Eye (tissue), 1 donor: ENCODE results near the gene MRPL19.
"Not testable (repeated sequence)": the region's sequence is repeated elsewhere in the genome, so short reads cannot be mapped to it uniquely, and the experiment has no call there.

Experiments used
- DNase-seq: peaks from one replicate; pipeline ENCODE4 v3.0.0-alpha.2; 2015

Gene MRPL19

DNA sequence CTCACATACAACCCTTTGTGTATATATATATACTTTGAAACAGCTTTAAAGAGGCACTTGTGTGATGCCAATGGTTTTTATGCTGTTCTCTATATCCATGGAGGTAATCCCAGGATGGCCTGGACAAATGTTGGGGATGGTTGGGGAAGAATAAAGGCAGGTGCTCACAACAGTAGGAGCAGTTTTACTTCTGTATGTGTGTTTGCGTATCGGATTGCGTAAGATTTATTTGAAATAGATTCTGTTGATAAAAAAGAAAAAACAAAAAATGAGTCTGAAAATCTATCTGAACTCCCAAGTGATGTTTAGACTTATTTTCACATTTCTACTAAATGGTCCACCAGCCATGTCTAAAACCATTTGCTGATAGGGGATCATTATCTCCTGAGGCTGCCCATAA, 29.3 kb downstream of the MRPL19 start:
- no peak for DNase-seq

DNA sequence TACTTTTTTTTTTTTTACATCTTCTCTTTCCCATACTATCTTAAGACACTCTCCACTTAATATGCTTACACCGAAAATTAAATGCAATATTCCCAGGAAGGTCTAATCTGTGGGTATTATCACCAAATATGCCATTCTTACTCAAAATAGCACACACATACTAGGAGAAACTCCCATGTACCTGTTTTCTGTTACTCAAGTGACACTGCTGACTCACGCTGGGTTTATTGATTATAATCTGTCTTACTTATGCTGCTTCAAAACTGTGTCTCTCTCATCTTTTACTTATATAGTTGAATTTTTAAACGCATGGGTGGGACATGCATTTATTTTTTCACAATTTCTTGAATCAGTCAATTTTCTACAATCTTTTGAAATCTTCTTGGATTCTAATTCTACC, 29.9 kb downstream of the MRPL19 start:
- DNase-seq: no peak

DNA sequence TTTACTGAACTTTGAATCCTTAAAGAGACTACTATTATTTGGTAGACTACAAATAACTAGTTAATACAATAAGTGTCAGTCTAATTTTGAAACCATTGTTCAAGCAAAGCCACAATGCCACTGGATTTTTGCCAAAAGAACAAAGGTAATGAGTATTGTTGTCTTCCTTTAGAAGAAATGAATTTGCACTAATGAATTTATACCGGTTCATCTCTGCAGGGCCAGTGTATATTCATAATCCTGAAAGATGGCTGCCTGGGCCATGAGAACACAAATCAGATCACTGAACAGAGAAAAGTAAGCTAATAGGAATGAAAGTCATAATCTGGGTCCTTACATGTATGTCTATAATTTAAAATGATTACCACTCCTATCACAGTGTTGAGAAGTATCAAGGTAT, 33.0 kb downstream of the MRPL19 start:
- no peak for DNase-seq

DNA sequence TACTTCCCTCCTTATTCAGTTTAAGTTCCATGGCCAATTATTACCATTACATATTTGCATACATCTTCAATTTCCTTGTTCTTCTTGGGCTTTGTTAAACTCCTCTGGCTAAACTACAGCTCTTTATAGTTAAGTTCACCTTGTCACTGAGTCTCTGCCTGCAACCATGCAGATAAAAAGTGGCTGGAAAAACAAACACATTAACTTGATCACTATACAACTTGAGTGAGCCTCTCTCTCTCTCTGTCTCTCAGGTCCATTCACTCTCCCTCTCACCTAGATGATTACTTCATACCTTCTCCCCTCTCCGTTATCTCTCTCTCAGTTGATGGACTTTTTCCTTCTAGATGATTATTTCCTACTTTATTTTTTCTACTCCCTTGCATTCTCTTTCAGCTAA, 33.8 kb downstream of the MRPL19 start:
- DNase-seq: no peak

DNA sequence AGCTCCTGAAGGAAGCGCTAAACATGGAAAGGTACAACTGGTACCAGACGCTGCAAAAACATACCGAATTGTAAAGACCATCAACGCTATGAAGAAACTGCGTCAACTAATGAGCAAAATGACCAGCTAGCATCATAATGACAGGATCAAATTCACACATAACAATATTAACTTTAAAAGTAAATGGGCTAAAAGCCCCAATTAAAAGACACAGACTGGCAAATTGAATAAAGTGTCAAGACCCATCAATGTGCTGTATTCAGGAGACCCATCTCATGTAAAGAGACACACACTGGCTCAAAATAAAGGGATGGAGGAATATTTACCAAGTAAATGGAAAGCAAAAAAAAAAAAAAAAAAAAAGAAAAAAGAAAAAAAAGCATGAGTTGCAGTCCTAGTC, 36.8 kb downstream of the MRPL19 start:
- not testable (repeated sequence) for DNase-seq

DNA sequence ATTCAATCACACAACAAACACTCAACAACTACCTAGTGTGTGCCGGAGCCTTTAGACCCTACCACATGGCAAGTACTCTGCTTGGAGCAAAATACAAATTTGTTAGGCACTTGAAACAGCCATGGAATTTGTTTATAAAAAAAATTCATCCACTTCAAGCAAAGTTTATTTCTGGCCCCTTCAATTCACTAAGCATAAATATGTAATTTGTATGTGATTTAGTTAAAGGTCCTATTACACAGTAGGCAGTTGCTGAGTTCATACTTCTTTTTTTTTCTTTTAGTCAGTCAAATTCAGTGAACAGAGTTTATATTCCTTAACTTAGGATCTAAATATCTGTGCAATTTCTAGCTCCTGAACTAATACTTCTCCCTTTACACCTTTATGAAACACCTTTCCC, 41.6 kb downstream of the MRPL19 start:
- no peak for DNase-seq

DNA sequence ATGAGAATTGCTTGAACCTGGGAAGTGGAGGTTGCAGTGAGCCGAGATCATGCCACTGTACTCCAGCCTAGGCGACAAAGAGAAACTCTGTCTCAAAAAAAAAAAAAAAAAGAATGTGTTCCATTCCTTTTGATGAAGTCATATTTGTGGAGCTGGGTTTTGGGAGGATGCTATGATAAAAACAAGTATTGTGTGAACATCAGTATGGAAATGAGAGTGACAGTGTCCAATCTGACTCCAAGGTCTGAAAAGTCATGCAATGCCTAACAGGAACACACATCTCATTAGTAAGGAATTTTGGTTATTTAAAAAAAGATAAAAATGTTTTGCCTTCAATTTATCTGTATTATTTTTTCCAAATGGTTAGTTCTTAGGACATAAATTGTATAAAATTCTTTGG, 52.3 kb downstream of the MRPL19 start:
- DNase-seq: no peak

DNA sequence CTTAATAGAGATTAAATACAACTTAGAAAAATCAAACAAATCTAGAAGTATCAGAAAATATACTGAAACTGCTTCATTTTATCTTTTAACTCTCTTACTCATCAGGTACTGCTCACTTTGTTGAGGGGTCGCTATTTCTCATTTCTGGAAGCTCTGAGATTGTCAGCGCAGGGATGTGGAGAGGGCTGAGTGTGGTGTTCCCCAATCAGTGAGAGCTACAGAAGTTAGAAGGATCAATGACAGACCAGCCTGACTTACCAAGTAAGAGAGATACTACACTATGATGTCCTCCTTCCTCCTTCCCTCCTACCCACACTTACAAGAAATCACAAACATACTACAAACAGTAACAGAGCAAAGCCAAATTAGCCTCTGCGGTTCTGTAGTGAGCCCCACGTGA, 56.0 kb downstream of the MRPL19 start:
- DNase-seq: no peak

DNA sequence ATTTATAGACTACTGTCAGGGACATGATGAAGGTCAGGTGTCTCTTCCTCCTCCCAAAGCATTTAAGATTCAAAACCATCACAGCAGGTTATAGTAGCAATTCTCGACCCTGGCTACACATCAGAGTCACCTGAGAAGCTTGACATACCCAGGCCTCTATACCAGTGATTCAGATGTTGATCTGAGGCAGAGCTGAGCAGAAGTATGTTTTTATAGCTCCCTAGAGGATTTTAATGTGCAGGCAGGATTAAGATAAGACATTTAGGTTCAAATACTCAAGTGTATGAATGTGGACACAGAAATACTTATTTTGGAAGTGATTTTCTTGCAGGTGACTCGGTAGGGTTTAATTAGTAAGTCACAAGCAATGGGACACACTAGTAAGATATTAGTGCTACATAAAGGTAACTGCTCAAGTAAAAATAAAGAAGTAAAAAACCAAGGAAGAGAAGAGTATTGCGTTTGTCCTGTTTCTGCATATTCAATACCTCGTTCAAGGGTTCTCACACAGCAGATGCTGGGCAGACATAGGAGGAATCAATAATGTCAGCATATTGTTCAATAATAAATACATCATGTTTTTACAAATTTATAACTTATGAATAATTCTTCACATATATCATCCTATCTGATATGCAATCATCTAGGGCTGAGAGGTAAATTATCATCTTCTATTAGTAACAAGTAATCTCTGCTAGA, 57.2 kb downstream of the MRPL19 start:
- DNase-seq: no peak

DNA sequence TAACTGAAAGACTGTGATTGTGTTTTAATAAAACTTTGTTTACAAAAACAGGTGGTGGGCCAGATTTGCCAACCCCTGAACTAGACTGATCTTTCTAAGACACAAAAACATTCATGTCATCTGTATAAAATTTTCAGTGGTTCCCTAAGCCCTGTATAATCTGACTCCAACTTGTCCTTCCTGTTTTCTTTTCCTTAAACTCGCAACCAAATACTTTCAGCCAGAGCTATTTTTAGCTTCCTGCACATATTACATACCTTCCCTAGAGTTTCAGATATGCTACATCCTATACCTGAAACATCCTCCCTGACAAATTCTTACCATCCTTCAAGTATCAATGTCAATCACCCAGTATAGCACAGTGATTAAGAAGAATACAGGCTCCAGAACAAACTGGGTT, 59.3 kb downstream of the MRPL19 start:
- DNase-seq: no peak

DNA sequence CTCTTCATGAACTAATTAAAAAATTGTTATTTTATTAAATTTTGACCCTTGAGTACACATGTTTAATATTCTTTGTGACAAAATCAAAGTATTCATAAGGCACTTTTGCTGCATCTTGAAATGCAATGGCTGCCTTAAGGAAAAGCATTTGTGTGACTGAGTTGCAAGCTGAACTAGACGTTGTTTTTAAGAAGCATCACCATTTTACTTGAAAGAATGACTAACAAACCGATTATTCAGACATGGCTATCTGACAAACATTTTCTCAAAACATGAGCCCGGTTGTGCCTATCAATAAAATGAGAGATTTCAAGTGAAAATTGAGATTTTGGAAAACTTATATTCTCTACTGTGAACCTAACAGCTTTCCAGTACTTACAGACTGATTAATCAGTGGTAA, 61.3 kb downstream of the MRPL19 start:
- no peak for DNase-seq

DNA sequence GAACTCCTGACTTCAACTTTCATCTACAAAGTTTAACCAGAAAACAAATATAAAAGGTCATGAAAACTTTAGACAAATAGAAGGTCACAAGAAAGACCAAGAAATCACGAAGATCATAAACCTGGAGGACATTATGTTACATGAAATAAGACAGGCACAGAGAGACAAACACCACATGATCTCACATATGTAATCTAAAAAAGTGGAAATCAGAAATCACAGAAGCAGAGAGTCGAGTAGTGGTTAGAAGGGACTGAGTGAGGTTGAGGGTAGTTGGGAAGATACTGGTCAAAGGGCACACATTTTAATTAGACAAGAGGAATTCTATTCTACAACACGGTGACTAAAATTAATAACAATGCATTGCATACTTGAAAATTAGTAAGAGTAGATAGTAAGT, 62.7 kb downstream of the MRPL19 start:
- peak; percentile 7 for DNase-seq

DNA sequence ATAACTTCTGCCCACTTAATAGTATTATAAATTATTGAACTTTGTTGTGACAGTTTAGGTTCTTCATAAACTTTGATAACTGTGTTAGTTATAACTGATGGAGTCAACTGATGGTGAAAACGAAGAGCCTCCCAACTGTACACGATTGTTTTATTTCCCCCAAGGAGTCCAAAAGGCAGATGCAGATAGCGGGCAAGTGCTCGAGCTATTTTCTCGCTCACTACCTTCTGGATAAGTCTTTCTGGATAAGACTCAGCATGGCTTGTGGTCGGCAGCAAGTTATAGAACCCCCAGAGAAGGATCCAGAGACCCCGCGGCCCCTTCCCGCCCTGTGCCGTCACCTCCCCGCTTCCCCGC, 63.6 kb downstream of the MRPL19 start:
- DNase-seq: no peak

DNA sequence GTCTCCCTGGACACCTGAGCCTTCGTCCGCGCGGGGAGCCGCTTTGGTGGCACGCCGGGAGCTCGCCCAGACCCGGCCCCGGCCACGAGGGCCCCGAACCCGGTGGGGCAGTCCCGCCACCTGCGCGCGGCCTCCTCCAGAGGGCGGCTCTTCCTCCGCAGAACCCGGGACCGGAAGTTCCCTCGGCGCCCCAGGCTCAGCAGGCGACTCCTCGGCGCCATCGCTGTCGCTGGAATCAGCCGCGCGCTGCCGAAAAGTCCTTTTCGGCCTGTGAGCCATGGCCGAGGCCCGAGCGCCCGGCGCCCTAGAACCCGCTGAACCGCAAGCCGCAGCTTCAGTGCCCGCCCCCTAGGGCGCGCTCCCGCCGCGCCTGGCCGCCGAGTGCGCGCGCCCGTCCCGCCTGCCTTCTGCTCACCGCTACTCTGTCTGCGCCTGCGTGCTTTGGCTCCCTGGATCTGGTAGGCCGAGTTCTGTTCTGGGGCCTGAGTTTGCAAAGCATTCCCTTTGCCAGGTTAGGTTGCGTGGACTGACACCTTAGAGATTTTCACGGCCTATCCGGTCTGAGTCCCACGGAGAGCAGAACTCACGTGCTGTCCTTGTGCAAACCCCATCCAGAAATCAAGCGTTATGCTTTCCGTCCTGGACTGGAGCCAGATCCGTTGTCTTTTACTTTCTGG, 64.1 kb downstream of the MRPL19 start, which contains the start of gene GCFC2:
TSS of gene GCFC2 (minus strand) at position 339 of the 677 bp plus-strand sequence. CDS start at position 279, 60 bp downstream.
- DNase-seq: peak; percentile 93

DNA sequence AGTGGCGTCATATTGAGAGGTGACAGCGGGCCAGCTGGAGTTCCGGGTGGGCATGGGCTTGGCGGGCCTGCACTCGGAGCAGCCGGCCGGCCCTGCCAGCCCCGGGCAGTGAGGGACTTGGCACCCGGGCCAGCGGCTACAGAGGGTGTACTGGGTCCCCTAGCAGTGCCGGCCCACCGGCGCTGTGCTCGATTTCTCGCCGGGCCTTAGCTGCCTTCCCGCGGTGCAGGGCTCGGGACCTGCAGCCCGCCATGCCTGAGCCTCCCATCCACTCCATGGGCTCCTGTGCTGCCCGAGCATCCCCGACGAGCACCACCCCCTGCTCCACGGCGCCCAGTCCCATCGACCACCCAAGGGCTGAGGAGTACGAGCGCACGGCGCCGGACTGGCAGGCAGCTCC, 65.0 kb downstream of the MRPL19 start:
- not testable (repeated sequence) for DNase-seq

DNA sequence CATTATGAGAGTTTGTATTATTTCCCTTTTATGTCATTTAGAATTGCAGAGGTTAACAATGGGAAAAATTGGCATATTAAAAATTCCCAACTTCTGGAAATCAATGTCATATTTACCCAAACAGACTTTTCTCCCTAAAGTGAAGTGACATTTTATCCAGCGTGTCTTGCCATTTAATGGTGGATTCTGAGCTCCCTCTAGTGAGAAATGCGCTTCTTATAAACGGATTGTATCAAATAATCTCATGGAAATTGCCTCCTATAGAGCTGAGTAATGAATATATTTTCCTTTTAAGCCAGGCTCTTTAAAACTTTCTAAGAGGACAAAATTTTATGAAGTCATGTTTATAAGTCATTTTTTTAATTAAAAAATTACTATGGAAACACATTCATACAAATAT, 69.8 kb downstream of the MRPL19 start:
- DNase-seq: no peak

DNA sequence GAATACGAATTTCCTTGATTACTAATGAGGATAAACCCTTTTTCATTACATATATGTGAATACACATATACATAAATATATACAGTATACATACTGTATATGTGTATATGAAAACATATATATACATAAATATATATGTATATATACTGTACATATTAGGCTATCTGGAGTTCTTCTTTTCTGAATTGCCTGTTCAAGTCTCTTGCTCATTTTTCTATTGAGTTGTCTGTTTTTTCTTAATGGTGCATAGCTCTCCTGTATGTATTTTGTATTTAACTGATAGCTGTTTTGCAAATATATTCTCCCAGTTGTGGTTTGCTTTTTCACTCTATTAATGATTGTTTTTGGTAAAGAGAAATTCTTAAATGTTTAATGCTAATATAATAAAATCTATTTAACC, 73.0 kb downstream of the MRPL19 start:
- DNase-seq: no peak

DNA sequence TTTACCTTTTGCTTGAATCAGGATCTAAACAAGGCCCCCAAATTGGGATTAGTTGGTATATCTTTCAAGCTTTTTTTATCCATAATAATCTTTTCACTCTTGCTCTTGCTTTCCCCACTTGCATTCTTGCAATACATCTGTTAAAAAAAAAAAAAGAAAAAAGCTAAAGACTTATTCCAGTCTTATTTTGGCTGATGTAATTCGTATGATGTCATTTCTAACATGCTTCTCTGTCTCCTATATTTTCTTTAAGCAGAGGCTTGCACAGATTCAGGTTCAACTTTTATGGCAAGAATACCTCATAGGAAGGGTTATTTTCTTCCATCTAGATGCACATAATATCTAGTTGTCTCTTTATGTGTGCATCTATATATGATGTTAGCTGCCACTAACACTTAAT, 73.9 kb downstream of the MRPL19 start:
- no peak for DNase-seq

DNA sequence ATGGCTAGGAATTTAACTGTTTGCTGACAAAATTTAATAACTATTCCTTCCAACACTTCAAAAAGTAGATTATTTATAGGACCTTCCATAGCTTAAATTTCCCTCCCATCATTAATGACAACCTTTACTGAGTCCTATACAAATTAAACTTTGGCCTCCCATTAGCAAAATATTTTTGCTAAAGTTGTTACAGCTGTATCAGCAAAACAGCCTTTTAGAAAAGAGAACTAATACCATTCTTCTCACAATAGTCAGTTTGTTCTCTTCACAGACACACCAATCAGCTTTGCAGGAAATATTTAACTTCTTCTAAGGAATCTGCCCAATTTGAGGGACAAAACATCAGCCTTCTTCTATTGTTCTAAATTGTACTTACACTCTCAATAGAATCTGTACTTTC, 76.1 kb downstream of the MRPL19 start:
- DNase-seq: no peak

DNA sequence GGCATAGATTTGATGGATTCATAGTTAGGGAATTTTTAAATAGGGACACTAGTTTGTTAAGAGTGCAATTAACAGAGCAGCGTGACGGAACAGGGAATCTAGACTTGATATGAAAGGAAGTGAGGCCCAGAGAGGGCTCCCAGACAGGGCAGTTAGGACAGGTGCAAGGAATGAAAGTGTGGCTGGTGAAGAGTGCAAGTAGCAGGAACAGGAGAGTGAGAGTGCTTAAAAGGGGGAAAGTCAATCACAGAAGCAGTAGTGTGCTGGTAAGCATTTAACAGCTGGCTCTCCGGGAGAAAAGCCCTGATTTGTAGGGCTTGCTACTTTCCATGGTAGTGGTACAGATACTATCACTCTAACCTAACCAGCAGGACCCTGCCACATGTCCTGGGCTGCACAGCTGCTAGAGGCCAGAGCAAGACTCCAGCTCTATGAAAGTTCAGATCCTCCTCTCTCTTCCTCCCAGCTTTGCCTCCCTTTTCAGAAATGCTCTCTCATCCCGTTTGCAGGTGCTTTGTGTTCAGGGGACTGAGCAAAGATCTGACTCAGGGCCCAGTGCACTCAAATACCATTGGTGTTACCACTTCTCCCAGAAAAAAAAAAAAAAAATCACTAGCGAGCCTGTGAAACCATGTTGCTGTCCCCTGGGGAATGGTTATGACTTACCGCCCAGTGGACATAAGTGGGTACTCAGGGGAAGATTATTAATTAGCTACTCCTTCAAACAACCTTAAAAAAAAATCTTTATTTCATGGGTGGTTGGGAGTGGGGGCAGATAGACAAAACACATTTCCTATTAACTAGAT, 82.2 kb downstream of the MRPL19 start:
- DNase-seq: no peak

DNA sequence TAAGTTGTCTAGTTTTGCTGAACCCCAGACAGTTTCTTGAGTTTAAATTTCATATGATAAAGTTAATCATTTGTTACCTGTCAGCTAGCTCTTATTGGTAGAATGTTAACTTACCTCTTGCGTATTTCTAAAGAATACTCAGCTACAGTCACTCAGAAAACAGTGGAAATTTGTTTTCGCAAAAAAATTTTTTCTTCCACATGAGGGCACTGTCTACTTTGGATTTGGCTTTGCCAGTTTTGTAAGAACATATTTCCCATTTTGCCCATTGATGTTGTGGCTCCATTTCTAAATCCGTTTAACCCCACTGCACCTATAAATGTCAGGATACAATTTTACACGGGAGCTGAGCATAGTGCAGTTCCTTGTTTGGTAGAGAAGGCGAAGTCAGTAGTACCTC, 83.3 kb downstream of the MRPL19 start:
- DNase-seq: peak; percentile 53

DNA sequence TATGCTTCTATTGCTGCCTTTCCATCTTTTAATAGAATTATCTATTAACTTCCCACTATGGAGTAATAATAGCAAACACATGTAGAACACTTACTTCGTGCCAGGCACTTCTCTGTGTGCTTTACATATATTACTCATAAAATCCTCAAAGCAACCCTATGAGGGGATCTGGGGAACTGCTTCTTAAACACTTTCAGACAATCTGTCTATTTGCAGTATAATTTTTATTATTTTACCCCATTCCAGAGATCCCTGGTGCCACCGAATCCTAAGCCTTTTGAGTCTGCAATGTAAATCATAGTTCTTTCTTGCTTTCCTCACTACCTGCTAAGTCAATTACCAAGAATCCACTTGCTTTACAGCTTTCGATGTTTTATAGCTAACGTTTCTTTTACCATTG, 89.7 kb downstream of the MRPL19 start:
- DNase-seq: peak; percentile 3

DNA sequence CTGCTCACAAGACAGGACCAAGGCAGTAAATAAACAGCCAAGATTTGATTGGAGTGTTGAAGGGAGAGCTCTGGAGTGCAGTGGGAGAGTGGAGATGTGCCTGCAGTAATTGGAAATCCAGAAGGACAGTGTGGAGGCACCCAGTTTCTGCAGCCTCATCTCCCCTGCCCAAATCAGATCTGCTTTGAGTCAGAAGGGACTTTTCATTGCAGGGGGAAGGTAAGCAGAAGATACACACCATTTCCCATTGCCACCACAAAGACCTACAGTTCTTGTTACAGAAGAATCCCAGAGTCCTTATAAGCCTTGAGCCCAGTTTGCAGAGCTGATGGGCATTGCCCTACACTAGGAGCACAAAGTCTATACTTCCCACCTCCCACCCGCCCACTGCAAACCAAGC, 91.4 kb downstream of the MRPL19 start:
- DNase-seq: no peak
